GM10248 (cell line): ENCODE data around the gene SEPTIN5.
"Not testable (repeated sequence)": the region's sequence is repeated elsewhere in the genome, so short reads cannot be mapped to it uniquely, and the experiment has no call there.

Source experiments
- CTCF ChIA-PET: fragments of 300-600 bp; sonication (Branson Sonifier 250); formaldehyde crosslinking; extraction: SDS; loops from one replicate; lab custom pipeline; 2021; ENCODE audit warnings: antibody characterized with exemption; lab: Yijun Ruan, JAX
- POLR2A ChIA-PET: fragments of 350-650 bp; sonication (Branson Sonifier 250); formaldehyde crosslinking; extraction: SDS; loops from one replicate; lab custom pipeline; 2020; ENCODE audit warnings: antibody characterized with exemption; lab: Yijun Ruan, JAX
- DNase-seq: peaks from one replicate; pipeline ENCODE4 v3.0.0; 2012; ENCODE audit errors: extremely low spot score
- TF ChIP-seq, protein P1 (sequence below): IDR thresholded peaks from 2 replicates; pipeline ENCODE4 v1.5.1; 2012; ENCODE audit warnings: mild to moderate bottlenecking, low read depth; ENCODE audit errors: extremely low read depth, missing control alignments, control extremely low read depth

The SEPTIN5 gene

GRCh38 chr22:19723232-19723982, 9.1 kb downstream of the SEPTIN5 start, which contains the start of gene GP1BB:
Gene GP1BB, plus strand, starts transcription at chr22:19723539. Its CDS starts 31 bp downstream, at chr22:19723570.
- POLR2A ChIA-PET = no interaction called here
- CTCF ChIA-PET = interaction anchor here (0.8 to 1.4 kb wide), 7 partner anchors 15 to 291 kb away, joined by 3 read pairs; no protein-coding TSS in a partner anchor
- TF ChIP-seq, protein P1, sequence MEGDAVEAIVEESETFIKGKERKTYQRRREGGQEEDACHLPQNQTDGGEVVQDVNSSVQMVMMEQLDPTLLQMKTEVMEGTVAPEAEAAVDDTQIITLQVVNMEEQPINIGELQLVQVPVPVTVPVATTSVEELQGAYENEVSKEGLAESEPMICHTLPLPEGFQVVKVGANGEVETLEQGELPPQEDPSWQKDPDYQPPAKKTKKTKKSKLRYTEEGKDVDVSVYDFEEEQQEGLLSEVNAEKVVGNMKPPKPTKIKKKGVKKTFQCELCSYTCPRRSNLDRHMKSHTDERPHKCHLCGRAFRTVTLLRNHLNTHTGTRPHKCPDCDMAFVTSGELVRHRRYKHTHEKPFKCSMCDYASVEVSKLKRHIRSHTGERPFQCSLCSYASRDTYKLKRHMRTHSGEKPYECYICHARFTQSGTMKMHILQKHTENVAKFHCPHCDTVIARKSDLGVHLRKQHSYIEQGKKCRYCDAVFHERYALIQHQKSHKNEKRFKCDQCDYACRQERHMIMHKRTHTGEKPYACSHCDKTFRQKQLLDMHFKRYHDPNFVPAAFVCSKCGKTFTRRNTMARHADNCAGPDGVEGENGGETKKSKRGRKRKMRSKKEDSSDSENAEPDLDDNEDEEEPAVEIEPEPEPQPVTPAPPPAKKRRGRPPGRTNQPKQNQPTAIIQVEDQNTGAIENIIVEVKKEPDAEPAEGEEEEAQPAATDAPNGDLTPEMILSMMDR = peak; percentile 17
- DNase-seq = no peak

- CTCF ChIA-PET = interaction anchor here (0.8 to 1.4 kb wide), 7 partner anchors 16 to 291 kb away, joined by 3 read pairs; no protein-coding TSS in a partner anchor
- no peak for DNase-seq
- TF ChIP-seq, protein P1 = peak; percentile 45
- POLR2A ChIA-PET = no interaction called here
Observed at GRCh38 chr22:19723983-19724827, 9.9 kb downstream of the SEPTIN5 start.

DNA sequence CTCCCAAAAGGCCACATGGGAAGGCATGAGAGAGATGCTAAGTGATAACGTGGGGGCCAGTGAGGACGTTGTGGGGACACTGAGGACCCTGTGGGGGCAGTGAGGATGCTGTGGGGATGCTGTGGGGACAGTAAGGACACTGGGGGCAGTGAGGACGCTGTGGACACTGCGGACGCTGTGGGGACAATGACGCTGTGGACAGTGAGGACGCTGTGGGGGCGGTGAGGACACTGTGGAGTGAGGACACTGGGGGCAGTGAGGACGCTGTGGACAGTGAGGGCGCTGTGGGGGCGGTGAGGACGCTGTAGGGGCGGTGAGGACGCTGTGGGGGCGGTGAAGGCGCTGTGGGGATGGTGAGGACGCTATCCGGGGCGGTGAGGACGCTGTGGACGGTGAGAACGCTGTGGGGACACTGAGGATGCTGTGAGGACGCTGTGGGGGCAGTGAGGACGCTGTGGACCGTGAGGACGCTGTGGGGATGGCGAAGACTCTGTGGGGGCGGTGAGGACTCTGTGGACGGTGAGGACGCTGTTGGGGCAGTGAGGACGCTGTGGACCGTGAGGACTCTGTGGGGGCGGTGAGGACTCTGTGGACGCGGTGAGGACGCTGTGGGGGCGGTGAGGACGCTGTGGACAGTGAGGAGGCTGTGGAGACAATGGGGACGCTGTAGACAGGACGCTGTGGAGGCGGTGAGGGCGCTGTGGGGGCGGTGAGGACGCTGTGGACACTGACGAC, 10.8 kb downstream of the SEPTIN5 start:
- TF ChIP-seq, protein P1 = no peak
- POLR2A ChIA-PET = no interaction called here
- CTCF ChIA-PET = no interaction called here

DNA sequence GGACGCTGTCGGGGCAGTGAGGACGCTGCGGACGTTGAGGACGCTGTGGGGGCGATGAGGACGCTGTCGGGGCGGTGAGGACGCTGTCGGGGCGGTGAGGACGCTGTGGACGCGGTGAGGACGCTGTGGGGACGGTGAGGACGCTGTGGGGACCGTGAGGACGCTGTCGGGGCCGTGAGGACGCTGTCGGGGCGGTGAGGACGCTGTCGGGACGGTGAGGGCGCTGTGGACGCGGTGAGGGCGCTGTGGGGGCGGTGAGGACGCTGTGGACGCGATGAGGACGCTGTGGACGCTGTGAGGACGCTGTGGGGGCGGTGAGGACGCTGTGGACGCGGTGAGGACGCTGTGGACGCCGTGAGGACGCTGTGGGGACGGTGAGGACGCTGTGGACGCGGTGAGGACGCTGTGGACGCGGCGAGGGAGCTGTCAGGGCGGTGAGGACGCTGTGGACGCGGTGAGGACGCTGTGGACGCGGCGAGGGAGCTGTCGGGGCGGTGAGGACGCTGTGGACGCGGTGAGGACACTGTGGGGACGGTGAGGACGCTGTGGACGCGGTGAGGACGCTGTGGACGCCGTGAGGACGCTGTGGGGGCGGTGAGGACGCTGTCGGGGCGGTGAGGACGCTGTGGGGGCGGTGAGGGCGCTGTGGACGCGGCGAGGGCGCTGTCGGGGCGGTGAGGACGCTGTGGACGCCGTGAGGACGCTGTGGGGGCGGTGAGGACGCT, 11.9 kb downstream of the SEPTIN5 start:
- DNase-seq, POLR2A ChIA-PET, CTCF ChIA-PET: not testable (repeated sequence)

More for the DNA sequence above, 10.8 kb downstream of the SEPTIN5 start:
- no peak for DNase-seq

GRCh38 chr22:19727310-19728150, 13.2 kb downstream of the SEPTIN5 start:
- DNase-seq = no peak
- CTCF ChIA-PET = interaction anchor here (6.2 kb wide), 1 partner anchor 187 kb away, joined by 189 read pairs; no protein-coding TSS in a partner anchor
- POLR2A ChIA-PET = no interaction called here
- TF ChIP-seq, protein P1 = no peak

GRCh38 chr22:19728271-19728670, 14.0 kb downstream of the SEPTIN5 start:
- TF ChIP-seq, protein P1 = no peak
- ChIA-PET CTCF (interaction anchor here (6.2 kb wide), 1 partner anchor 186 kb away, joined by 189 read pairs; no protein-coding TSS in a partner anchor), POLR2A (no interaction called here)
- DNase-seq = no peak
